ENCODE results near the gene PRND.

- TF ChIP-seq POLR2AphosphoS5 (IDR thresholded peaks at IDR 0.05): no peak
- no peak for TF ChIP-seq CTCF (IDR thresholded peaks at IDR 0.05)
- no peak for TF ChIP-seq POLR2A (IDR thresholded peaks at IDR 0.05)
These were observed 48.2 kb upstream of the PRND start for GRCh38 chr20:4673371-4674001.
